ENCODE data around the gene MYH15.

Gene MYH15

GRCh38 chr3:108396336-108396735, 114.1 kb downstream of the MYH15 start:
- Histone ChIP-seq H3K27ac (ENCODE audit: low read length) (no peak overlapping the region), H3K36me3 (ENCODE audit: control insufficient read depth, low read depth, low read length) (no peaks in the 10 kb centered on the region), H3K27me3 (ENCODE audit: control insufficient read depth, insufficient read depth, low read length) (no peaks in the 10 kb centered on the region), H3K9me3 (ENCODE audit: control insufficient read depth, low read depth, low read length) (peaks cover 2% of the 10 kb centered on the region), H3K4me1 (ENCODE audit: control insufficient read depth, low read depth, low read length) (peaks cover 12% of the 10 kb centered on the region), H3K9ac (ENCODE audit: low read length) (no peak overlapping the region), H3K4me3 (ENCODE audit: low read length) (no peak overlapping the region)

- Histone ChIP-seq H3K27me3 (ENCODE audit: control insufficient read depth, insufficient read depth, low read length) (no peaks in the 10 kb centered on the region), H3K9ac (ENCODE audit: low read length) (no peak overlapping the region), H3K36me3 (ENCODE audit: control insufficient read depth, low read depth, low read length) (no peaks in the 10 kb centered on the region)
Observed at GRCh38 chr3:108394563-108394962, 115.8 kb downstream of the MYH15 start.

GRCh38 chr3:108394016-108394415, 116.4 kb downstream of the MYH15 start:
- H3K4me3 ChIP-seq (ENCODE audit: low read length), result no peak overlapping the region
- H3K36me3 ChIP-seq (ENCODE audit: control insufficient read depth, low read depth, low read length), result no peaks in the 10 kb centered on the region
- no peak overlapping the region for H3K9ac ChIP-seq (ENCODE audit: low read length)
- no peak overlapping the region for H3K27ac ChIP-seq (ENCODE audit: low read length)
- H3K9me3 ChIP-seq (ENCODE audit: control insufficient read depth, low read depth, low read length), result no peaks in the 10 kb centered on the region
- no peaks in the 10 kb centered on the region for H3K27me3 ChIP-seq (ENCODE audit: control insufficient read depth, insufficient read depth, low read length)
- H3K4me1 ChIP-seq (ENCODE audit: control insufficient read depth, low read depth, low read length), result peaks cover 12% of the 10 kb centered on the region

More at GRCh38 chr3:108394563-108394962, 115.8 kb downstream of the MYH15 start:
- H3K4me3 ChIP-seq (ENCODE audit: low read length), result no peak overlapping the region
- H3K27ac ChIP-seq (ENCODE audit: low read length), result no peak overlapping the region
- H3K4me1 ChIP-seq (ENCODE audit: control insufficient read depth, low read depth, low read length), result peaks cover 12% of the 10 kb centered on the region
- H3K9me3 ChIP-seq (ENCODE audit: control insufficient read depth, low read depth, low read length), result no peaks in the 10 kb centered on the region

- Histone ChIP-seq H3K36me3 (ENCODE audit: control insufficient read depth, low read depth, low read length) (no peaks in the 10 kb centered on the region), H3K27ac (ENCODE audit: low read length) (no peak overlapping the region), H3K9me3 (ENCODE audit: control insufficient read depth, low read depth, low read length) (no peaks in the 10 kb centered on the region), H3K9ac (ENCODE audit: low read length) (no peak overlapping the region), H3K4me1 (ENCODE audit: control insufficient read depth, low read depth, low read length) (peaks cover 15% of the 10 kb centered on the region), H3K4me3 (ENCODE audit: low read length) (no peak overlapping the region), H3K27me3 (ENCODE audit: control insufficient read depth, insufficient read depth, low read length) (no peaks in the 10 kb centered on the region)
Observed at GRCh38 chr3:108393128-108393900, 117.1 kb downstream of the MYH15 start.

GRCh38 chr3:108391917-108392593, 118.3 kb downstream of the MYH15 start:
- Histone ChIP-seq H3K27me3 (ENCODE audit: control insufficient read depth, insufficient read depth, low read length) (no peaks in the 10 kb centered on the region), H3K9ac (ENCODE audit: low read length) (no peak overlapping the region), H3K4me1 (ENCODE audit: control insufficient read depth, low read depth, low read length) (peaks cover 15% of the 10 kb centered on the region), H3K4me3 (ENCODE audit: low read length) (no peak overlapping the region), H3K36me3 (ENCODE audit: control insufficient read depth, low read depth, low read length) (no peaks in the 10 kb centered on the region), H3K27ac (ENCODE audit: low read length) (no peak overlapping the region), H3K9me3 (ENCODE audit: control insufficient read depth, low read depth, low read length) (no peaks in the 10 kb centered on the region)

GRCh38 chr3:108389372-108389771, 121.0 kb downstream of the MYH15 start:
- Histone ChIP-seq H3K27ac (ENCODE audit: low read length) (no peak overlapping the region), H3K9ac (ENCODE audit: low read length) (no peak overlapping the region), H3K4me3 (ENCODE audit: low read length) (no peak overlapping the region)

GRCh38 chr3:108388136-108389132, 122.0 kb downstream of the MYH15 start:
- Histone ChIP-seq H3K27ac (ENCODE audit: low read length) (no peak overlapping the region), H3K9me3 (ENCODE audit: control insufficient read depth, low read depth, low read length) (no peaks in the 10 kb centered on the region), H3K27me3 (ENCODE audit: control insufficient read depth, insufficient read depth, low read length) (no peaks in the 10 kb centered on the region), H3K4me1 (ENCODE audit: control insufficient read depth, low read depth, low read length) (peaks cover 3% of the 10 kb centered on the region), H3K36me3 (ENCODE audit: control insufficient read depth, low read depth, low read length) (no peaks in the 10 kb centered on the region), H3K4me3 (ENCODE audit: low read length) (no peak overlapping the region), H3K9ac (ENCODE audit: low read length) (no peak overlapping the region)

More at GRCh38 chr3:108389372-108389771, 121.0 kb downstream of the MYH15 start:
- H3K36me3 ChIP-seq (ENCODE audit: control insufficient read depth, low read depth, low read length), result no peaks in the 10 kb centered on the region
- no peaks in the 10 kb centered on the region for H3K9me3 ChIP-seq (ENCODE audit: control insufficient read depth, low read depth, low read length)
- peaks cover 3% of the 10 kb centered on the region for H3K4me1 ChIP-seq (ENCODE audit: control insufficient read depth, low read depth, low read length)
- no peaks in the 10 kb centered on the region for H3K27me3 ChIP-seq (ENCODE audit: control insufficient read depth, insufficient read depth, low read length)

GRCh38 chr3:108387063-108387462, 123.3 kb downstream of the MYH15 start:
- Histone ChIP-seq H3K4me1 (ENCODE audit: control insufficient read depth, low read depth, low read length) (peaks cover 3% of the 10 kb centered on the region), H3K27ac (ENCODE audit: low read length) (no peak overlapping the region), H3K9me3 (ENCODE audit: control insufficient read depth, low read depth, low read length) (no peaks in the 10 kb centered on the region), H3K27me3 (ENCODE audit: control insufficient read depth, insufficient read depth, low read length) (no peaks in the 10 kb centered on the region), H3K4me3 (ENCODE audit: low read length) (no peak overlapping the region), H3K36me3 (ENCODE audit: control insufficient read depth, low read depth, low read length) (no peaks in the 10 kb centered on the region), H3K9ac (ENCODE audit: low read length) (no peak overlapping the region)

GRCh38 chr3:108383306-108383705, 127.1 kb downstream of the MYH15 start:
- H3K9ac ChIP-seq (ENCODE audit: low read length), result no peak overlapping the region
- H3K9me3 ChIP-seq (ENCODE audit: control insufficient read depth, low read depth, low read length), result no peaks in the 10 kb centered on the region
- peaks cover 7% of the 10 kb centered on the region for H3K4me1 ChIP-seq (ENCODE audit: control insufficient read depth, low read depth, low read length)
- no peaks in the 10 kb centered on the region for H3K36me3 ChIP-seq (ENCODE audit: control insufficient read depth, low read depth, low read length)
- no peak overlapping the region for H3K4me3 ChIP-seq (ENCODE audit: low read length)
- no peak overlapping the region for H3K27ac ChIP-seq (ENCODE audit: low read length)
- H3K27me3 ChIP-seq (ENCODE audit: control insufficient read depth, insufficient read depth, low read length), result no peaks in the 10 kb centered on the region

- no peaks in the 10 kb centered on the region for H3K36me3 ChIP-seq (ENCODE audit: control insufficient read depth, low read depth, low read length)
- peaks cover 17% of the 10 kb centered on the region for H3K4me1 ChIP-seq (ENCODE audit: control insufficient read depth, low read depth, low read length)
- H3K27ac ChIP-seq (ENCODE audit: low read length), result no peak overlapping the region
- no peak overlapping the region for H3K4me3 ChIP-seq (ENCODE audit: low read length)
- no peak overlapping the region for H3K9ac ChIP-seq (ENCODE audit: low read length)
- H3K9me3 ChIP-seq (ENCODE audit: control insufficient read depth, low read depth, low read length), result no peaks in the 10 kb centered on the region
- no peaks in the 10 kb centered on the region for H3K27me3 ChIP-seq (ENCODE audit: control insufficient read depth, insufficient read depth, low read length)
Observed at GRCh38 chr3:108381529-108382140, 128.8 kb downstream of the MYH15 start.
